ENCODE results near the gene AFAP1L2.

The AFAP1L2 gene

GRCh38 chr10:114308531-114309363 lies 95.6 kb downstream of the AFAP1L2 start:
- DNase-seq: no peak

GRCh38 chr10:114307731-114308130 lies 96.6 kb downstream of the AFAP1L2 start:
- no peak for DNase-seq

GRCh38 chr10:114306116-114306973 lies 98.0 kb downstream of the AFAP1L2 start:
- no peak for DNase-seq

- no peak for DNase-seq
Observed at GRCh38 chr10:114305521-114305925, 98.8 kb downstream of the AFAP1L2 start.

- DNase-seq: peak; percentile 70
Observed at GRCh38 chr10:114304571-114305421, 99.5 kb downstream of the AFAP1L2 start.

GRCh38 chr10:114304017-114304570 lies 100.2 kb downstream of the AFAP1L2 start:
- DNase-seq: peak; percentile 66

GRCh38 chr10:114303556-114303955 lies 100.7 kb downstream of the AFAP1L2 start:
- DNase-seq: no peak

- DNase-seq: no peak
Observed at GRCh38 chr10:114301951-114302710, 102.2 kb downstream of the AFAP1L2 start.

- DNase-seq: no peak
Observed at GRCh38 chr10:114301177-114301576, 103.1 kb downstream of the AFAP1L2 start.

- DNase-seq: no peak
Observed at GRCh38 chr10:114300036-114300645, 104.2 kb downstream of the AFAP1L2 start.

GRCh38 chr10:114297136-114297705 lies 107.1 kb downstream of the AFAP1L2 start:
- DNase-seq: no peak

GRCh38 chr10:114295393-114295792 lies 108.9 kb downstream of the AFAP1L2 start:
- no peak for DNase-seq

GRCh38 chr10:114294549-114294948 lies 109.8 kb downstream of the AFAP1L2 start:
- DNase-seq: no peak

- DNase-seq: no peak
Observed at GRCh38 chr10:114293075-114293474, 111.2 kb downstream of the AFAP1L2 start.

- DNase-seq: no peak
Observed at GRCh38 chr10:114291516-114291915, 112.8 kb downstream of the AFAP1L2 start.

- DNase-seq: no peak
Observed at GRCh38 chr10:114291076-114291475, 113.2 kb downstream of the AFAP1L2 start.

- no peak for DNase-seq
Observed at GRCh38 chr10:114290038-114290437, 114.3 kb downstream of the AFAP1L2 start.

GRCh38 chr10:114289096-114289436 lies 115.2 kb downstream of the AFAP1L2 start:
- DNase-seq: no peak

- no peak for DNase-seq
Observed at GRCh38 chr10:114288424-114289095, 115.7 kb downstream of the AFAP1L2 start.

- no peak for DNase-seq
Observed at GRCh38 chr10:114286921-114287320, 117.4 kb downstream of the AFAP1L2 start.

Measured in CD4-positive, alpha-beta T cell treated with Interleukin-15 for 1 hour (primary cell).